ENCODE data around the gene CCDC9B.

CCDC9B gene

DNA sequence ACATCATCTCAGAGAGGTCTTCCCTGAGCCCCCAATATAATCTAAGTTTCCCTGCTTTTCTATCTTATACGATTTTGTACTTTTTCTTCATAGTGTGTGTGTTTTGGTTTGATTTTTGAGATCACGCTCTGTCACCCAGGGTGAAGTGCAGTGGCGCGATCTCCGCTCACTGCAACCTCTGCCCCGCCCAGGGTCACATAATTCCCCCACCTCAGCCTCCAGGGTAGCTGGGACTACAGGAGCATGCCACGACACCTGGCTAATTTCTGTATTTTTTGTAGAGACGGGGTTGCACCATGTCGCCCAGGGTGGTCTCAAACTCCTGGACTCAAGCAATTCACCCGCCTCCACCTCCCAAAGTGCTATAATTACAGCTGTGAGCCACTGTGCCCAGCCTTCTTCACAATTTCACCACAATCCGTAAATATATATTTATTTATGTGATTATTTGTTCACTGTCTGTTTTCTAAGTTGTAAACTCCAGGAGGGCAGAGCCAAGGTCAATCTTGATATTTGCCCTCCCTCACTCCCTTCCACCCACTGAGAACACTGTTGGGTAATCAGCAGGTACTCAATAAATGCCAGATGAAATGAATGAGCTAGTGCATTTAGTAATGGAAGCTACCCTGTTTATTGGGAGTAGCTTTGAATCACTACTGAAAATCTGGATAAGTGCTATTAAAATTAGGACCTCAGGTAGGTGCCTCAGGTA lies 41.2 kb upstream of the CCDC9B start:
- TF ChIP-seq, protein P1, sequence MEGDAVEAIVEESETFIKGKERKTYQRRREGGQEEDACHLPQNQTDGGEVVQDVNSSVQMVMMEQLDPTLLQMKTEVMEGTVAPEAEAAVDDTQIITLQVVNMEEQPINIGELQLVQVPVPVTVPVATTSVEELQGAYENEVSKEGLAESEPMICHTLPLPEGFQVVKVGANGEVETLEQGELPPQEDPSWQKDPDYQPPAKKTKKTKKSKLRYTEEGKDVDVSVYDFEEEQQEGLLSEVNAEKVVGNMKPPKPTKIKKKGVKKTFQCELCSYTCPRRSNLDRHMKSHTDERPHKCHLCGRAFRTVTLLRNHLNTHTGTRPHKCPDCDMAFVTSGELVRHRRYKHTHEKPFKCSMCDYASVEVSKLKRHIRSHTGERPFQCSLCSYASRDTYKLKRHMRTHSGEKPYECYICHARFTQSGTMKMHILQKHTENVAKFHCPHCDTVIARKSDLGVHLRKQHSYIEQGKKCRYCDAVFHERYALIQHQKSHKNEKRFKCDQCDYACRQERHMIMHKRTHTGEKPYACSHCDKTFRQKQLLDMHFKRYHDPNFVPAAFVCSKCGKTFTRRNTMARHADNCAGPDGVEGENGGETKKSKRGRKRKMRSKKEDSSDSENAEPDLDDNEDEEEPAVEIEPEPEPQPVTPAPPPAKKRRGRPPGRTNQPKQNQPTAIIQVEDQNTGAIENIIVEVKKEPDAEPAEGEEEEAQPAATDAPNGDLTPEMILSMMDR (conservative IDR thresholded peaks at IDR 0.05; ENCODE audit: control insufficient read depth, insufficient read depth, low read depth, low read length) = no peak
- DNase-seq (ENCODE audit: low read depth) = no peak
- no peak overlapping the region for H3K4me3 ChIP-seq (ENCODE audit: control insufficient read depth, low read depth, low read length)

DNA sequence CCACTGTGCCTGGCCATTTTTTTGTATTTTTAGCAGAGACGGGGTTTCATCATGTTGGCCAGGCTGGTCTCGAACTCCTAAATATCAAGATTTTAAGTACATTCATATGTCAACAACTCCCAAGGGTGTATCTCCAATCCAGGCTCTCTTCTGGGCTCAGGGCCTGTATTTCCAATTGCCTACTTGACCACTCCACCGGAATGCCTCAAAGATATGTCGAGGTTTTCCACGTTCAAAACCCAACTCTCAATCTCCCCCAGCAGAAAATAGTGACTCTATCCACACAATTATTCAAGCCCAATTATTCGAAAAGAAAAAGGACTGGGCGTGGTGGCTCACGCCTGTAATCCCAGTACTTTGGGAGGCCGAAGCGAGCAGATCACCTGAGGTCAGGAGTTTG lies 39.9 kb upstream of the CCDC9B start:
- TF ChIP-seq, protein P1 (conservative IDR thresholded peaks at IDR 0.05; ENCODE audit: control insufficient read depth, insufficient read depth, low read depth, low read length) = no peak
- DNase-seq (ENCODE audit: low read depth) = no peak
- no peak overlapping the region for H3K4me3 ChIP-seq (ENCODE audit: control insufficient read depth, low read depth, low read length)

DNA sequence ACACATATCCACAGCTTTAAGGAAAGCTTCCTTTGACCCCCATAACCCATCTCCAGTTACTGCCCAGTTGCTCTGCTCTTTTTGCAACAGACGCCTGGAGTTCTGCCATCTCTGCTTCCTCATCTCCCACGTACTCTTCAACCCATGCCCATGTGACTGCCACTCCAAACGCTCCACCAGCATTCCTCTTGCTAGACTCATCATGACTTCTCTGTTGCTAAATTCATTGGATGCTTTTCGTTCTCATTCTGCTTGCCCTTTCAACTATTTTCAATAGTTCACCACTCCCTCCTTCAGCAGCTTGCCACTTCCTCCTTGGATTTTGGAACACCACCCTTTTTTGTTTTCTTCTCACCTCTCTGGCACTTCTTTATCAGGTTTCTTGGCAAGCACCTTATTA lies 39.1 kb upstream of the CCDC9B start:
- peak; percentile 99 for DNase-seq (ENCODE audit: low read depth)
- TF ChIP-seq, protein P1 (conservative IDR thresholded peaks at IDR 0.05; ENCODE audit: control insufficient read depth, insufficient read depth, low read depth, low read length) = no peak
- no peak overlapping the region for H3K4me3 ChIP-seq (ENCODE audit: control insufficient read depth, low read depth, low read length)

DNA sequence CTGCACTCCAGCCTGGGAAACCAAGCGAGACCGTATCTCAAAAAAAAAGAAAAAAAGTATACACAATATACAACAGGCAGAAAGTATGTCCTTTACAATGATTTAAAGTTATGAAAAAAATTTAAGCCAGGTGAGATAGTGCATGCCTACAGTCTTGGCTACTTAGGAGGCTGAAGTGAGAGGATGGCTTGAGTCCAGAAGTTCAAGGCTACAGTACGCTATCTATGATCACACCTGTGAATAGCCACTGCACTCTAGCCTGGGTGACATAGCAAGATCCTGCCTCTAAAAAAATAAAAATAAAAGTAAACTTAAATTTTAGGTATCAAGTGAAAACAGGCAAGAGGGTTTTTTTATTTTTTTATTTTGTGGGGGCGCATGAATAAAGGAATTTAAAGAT lies 38.6 kb upstream of the CCDC9B start:
- TF ChIP-seq, protein P1 (conservative IDR thresholded peaks at IDR 0.05; ENCODE audit: control insufficient read depth, insufficient read depth, low read depth, low read length) = no peak
- DNase-seq (ENCODE audit: low read depth) = no peak
- H3K4me3 ChIP-seq (ENCODE audit: control insufficient read depth, low read depth, low read length) = no peak overlapping the region

DNA sequence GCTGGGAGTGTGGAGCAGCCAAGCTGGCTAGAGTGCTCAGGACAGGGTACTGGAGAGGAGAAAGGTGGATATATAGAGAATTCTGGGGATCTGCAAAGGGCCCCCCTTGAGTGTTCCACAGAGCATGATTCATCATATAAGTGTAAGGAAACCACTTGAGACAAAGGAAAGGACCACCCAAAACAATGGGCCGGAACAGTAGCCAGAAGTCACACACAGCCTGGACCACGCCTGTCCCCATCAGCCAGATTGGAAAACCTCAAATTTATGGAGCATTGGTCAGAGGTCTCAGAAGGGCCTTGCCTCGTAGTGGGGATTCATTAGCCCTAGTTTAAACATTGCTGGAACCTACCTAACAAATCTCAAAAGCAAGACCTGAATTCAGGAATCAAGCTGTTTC lies 36.9 kb upstream of the CCDC9B start:
- DNase-seq (ENCODE audit: low read depth) = no peak
- TF ChIP-seq, protein P1 (conservative IDR thresholded peaks at IDR 0.05; ENCODE audit: control insufficient read depth, insufficient read depth, low read depth, low read length) = no peak
- no peak overlapping the region for H3K4me3 ChIP-seq (ENCODE audit: control insufficient read depth, low read depth, low read length)

DNA sequence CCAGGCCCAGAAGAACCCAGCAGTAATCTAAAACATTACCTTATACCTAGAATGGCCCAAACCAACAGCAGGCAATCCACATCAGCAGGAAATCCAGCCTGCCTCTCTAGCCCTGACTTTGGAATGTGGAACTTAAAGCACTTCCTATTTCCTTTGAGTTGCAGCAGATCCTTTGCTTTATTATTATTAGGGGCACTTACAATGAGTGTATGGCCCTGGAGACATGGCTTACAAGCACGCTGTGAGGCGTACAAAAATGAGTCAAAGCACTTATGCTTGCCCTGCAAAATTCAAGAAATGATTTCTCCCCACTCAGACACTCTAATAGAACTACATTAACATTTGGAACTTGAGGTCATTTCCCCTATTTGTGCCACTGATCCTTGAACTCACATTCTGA lies 32.2 kb upstream of the CCDC9B start:
- DNase-seq (ENCODE audit: low read depth) = no peak
- no peak overlapping the region for H3K4me3 ChIP-seq (ENCODE audit: control insufficient read depth, low read depth, low read length)
- TF ChIP-seq, protein P1 (conservative IDR thresholded peaks at IDR 0.05; ENCODE audit: control insufficient read depth, insufficient read depth, low read depth, low read length) = no peak

DNA sequence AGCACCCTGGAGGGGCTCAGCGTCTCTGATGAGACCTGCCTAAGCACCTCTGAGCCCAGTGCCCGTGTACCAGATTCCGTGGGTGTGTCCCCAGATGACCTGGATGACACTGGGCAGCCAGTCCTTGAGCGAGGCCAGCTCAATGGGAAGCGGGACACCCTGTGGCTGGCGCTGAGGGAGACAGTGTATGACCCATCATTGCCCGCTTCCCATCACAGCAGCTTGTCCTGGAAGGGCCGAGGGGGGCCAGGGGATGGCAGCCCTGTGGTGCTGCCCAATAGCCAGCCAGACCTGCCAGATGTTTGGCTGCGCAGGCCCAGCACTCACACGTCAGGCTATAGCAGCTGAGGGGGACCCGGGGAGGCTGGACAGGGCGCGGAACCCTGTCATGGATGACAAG lies 29.2 kb upstream of the CCDC9B start:
- TF ChIP-seq, protein P1 (conservative IDR thresholded peaks at IDR 0.05; ENCODE audit: control insufficient read depth, insufficient read depth, low read depth, low read length) = no peak
- H3K4me3 ChIP-seq (ENCODE audit: control insufficient read depth, low read depth, low read length) = no peak overlapping the region
- no peak for DNase-seq (ENCODE audit: low read depth)

All from fibroblast of mammary gland (primary cell).